BJ (cell line): ENCODE data around the gene RUNX2. TPM values are rescaled to one million over a fixed set of nuclear protein-coding genes. Genes with fewer than 3 reads are reported as not detected.

Experiments
- CTCF ChIA-PET: fragments of 350-600 bp; formaldehyde crosslinking; extraction: SDS; loops from one replicate; lab custom pipeline; 2021; ENCODE audit warnings: antibody characterized with exemption, inconsistent platforms; lab: Yijun Ruan, JAX
- POLR2A ChIA-PET: fragments of 300-600 bp; sonication (Branson Sonifier 250); formaldehyde crosslinking; extraction: SDS; loops from one replicate; lab custom pipeline; 2021; ENCODE audit warnings: antibody characterized with exemption; lab: Charles Lee
- DNase-seq: peaks from one replicate; pipeline ENCODE4 v3.0.0-alpha.2; 2011; ENCODE audit warnings: low read depth
- H3K27me3 ChIP-seq: 2 replicates; pipeline ENCODE4 v1.6.0; 2011; ENCODE audit warnings: low read length; ENCODE audit not compliant: control insufficient read depth, insufficient read depth
- H3K36me3 ChIP-seq: 2 replicates; pipeline ENCODE4 v1.5.1; 2011; ENCODE audit warnings: low read length; ENCODE audit not compliant: control insufficient read depth, insufficient read depth
- H3K4me3 ChIP-seq: 2 replicates; pipeline ENCODE4 v1.5.1; 2011; ENCODE audit warnings: low read depth, mild to moderate bottlenecking, control low read depth, low read length
- CTCF ChIP-seq: IDR thresholded peaks from 2 replicates; pipeline ENCODE4 v1.5.1; 2011; ENCODE audit warnings: low read depth, mild to moderate bottlenecking, control low read depth, inconsistent platforms, low read length, moderate library complexity; ENCODE audit not compliant: insufficient read depth
- polyA plus RNA-seq: library from polyadenylated mRNA; depleted of rRNA; stranded (reverse); fragments of >200 nt; gene quantifications from 2 replicates; pipeline ENCODE4 v1.2.3, GENCODE V29; 2011

Gene RUNX2
- polyA plus RNA-seq, 1 experiment: 1.5 TPM

- CTCF ChIA-PET: interaction anchor here (0.7 kb wide), 1 partner anchor 49 kb away, joined by 3 read pairs; no protein-coding TSS in a partner anchor
- no peaks in the 10 kb centered on the region for H3K36me3 ChIP-seq
- DNase-seq: no peak
- H3K4me3 ChIP-seq: no peak overlapping the region
- H3K27me3 ChIP-seq: no peaks in the 10 kb centered on the region
- TF ChIP-seq CTCF: no peak
- POLR2A ChIA-PET: no interaction called here
These were observed 103.4 kb downstream of the RUNX2 start for GRCh38 chr6:45431317-45432065.

- no peak overlapping the region for H3K4me3 ChIP-seq
- ChIA-PET POLR2A (no interaction called here), CTCF (no interaction called here)
- no peak for TF ChIP-seq CTCF
- H3K36me3 ChIP-seq: no peaks in the 10 kb centered on the region
- DNase-seq: no peak
- no peaks in the 10 kb centered on the region for H3K27me3 ChIP-seq
These were observed 104.8 kb downstream of the RUNX2 start for GRCh38 chr6:45432977-45433376.

GRCh38 chr6:45433533-45434380 lies 105.6 kb downstream of the RUNX2 start:
- no peak overlapping the region for H3K4me3 ChIP-seq
- DNase-seq: no peak
- H3K36me3 ChIP-seq: no peaks in the 10 kb centered on the region
- POLR2A ChIA-PET: no interaction called here
- TF ChIP-seq CTCF: no peak
- no peaks in the 10 kb centered on the region for H3K27me3 ChIP-seq
- CTCF ChIA-PET: interaction anchor here (0.6 to 1.1 kb wide), 4 partner anchors 20 to 938 kb away, joined by 3 to 8 read pairs (median 3); no protein-coding TSS in a partner anchor

GRCh38 chr6:45434381-45434700 lies 106.2 kb downstream of the RUNX2 start:
- TF ChIP-seq CTCF: no peak
- H3K27me3 ChIP-seq: no peaks in the 10 kb centered on the region

More at GRCh38 chr6:45434381-45434700, 106.2 kb downstream of the RUNX2 start:
- no peaks in the 10 kb centered on the region for H3K36me3 ChIP-seq
- POLR2A ChIA-PET: no interaction called here
- H3K4me3 ChIP-seq: no peak overlapping the region
- no peak for DNase-seq
- CTCF ChIA-PET: interaction anchor here (0.6 to 1.1 kb wide), 3 partner anchors 19 to 938 kb away, joined by 3 to 8 read pairs (median 3); no protein-coding TSS in a partner anchor
